Activated gamma-delta T cell treated with anti-CD3 and anti-CD28 coated beads, Interleukin-2, amount 50 U/mL, for 16 hours (primary cell): ENCODE measurements around the gene ANK3.

ENCODE experiments used
- DNase-seq: peaks from one replicate; pipeline ENCODE4 v3.0.0-alpha.2; 2020; ENCODE audit warnings: low read depth

ANK3 gene

GRCh38 chr10:60222047-60222446, 167.6 kb downstream of the ANK3 start:
- DNase-seq, result no peak

- no peak for DNase-seq
Measured at GRCh38 chr10:60212195-60212594, 177.5 kb downstream of the ANK3 start.

- DNase-seq, result no peak
Measured at GRCh38 chr10:60209874-60210570, 179.7 kb downstream of the ANK3 start.

- no peak for DNase-seq
Measured at GRCh38 chr10:60208676-60209269, 180.9 kb downstream of the ANK3 start.

- DNase-seq, result no peak
Measured at GRCh38 chr10:60207894-60208293, 181.8 kb downstream of the ANK3 start.

- DNase-seq, result no peak
Measured at GRCh38 chr10:60206735-60207134, 182.9 kb downstream of the ANK3 start.

GRCh38 chr10:60205741-60206140, 183.9 kb downstream of the ANK3 start:
- no peak for DNase-seq

GRCh38 chr10:60203993-60204618, 185.6 kb downstream of the ANK3 start:
- no peak for DNase-seq

- DNase-seq, result no peak
Measured at GRCh38 chr10:60200682-60201053, 189.0 kb downstream of the ANK3 start.

- no peak for DNase-seq
Measured at GRCh38 chr10:60200012-60200681, 189.5 kb downstream of the ANK3 start.

GRCh38 chr10:60197206-60197605, 192.5 kb downstream of the ANK3 start:
- DNase-seq, result no peak

- no peak for DNase-seq
Measured at GRCh38 chr10:60194421-60194820, 195.3 kb downstream of the ANK3 start.

GRCh38 chr10:60192946-60193345, 196.7 kb downstream of the ANK3 start:
- no peak for DNase-seq

GRCh38 chr10:60189861-60190475, 199.7 kb downstream of the ANK3 start:
- DNase-seq, result no peak

- no peak for DNase-seq
Measured at GRCh38 chr10:60188548-60188947, 201.1 kb downstream of the ANK3 start.

GRCh38 chr10:60187691-60188090, 202.0 kb downstream of the ANK3 start:
- no peak for DNase-seq

- no peak for DNase-seq
Measured at GRCh38 chr10:60186315-60187071, 203.2 kb downstream of the ANK3 start.

GRCh38 chr10:60185421-60185820, 204.3 kb downstream of the ANK3 start:
- no peak for DNase-seq

GRCh38 chr10:60182691-60183090, 207.0 kb downstream of the ANK3 start:
- DNase-seq, result no peak

- no peak for DNase-seq
Measured at GRCh38 chr10:60176925-60177324, 212.8 kb downstream of the ANK3 start.

- DNase-seq, result no peak
Measured at GRCh38 chr10:60175441-60175971, 214.2 kb downstream of the ANK3 start.
